Activated gamma-delta T cell (primary cell): ENCODE data around the gene MSL3B.

Experiments used
- DNase-seq: peaks from one replicate; lab custom pipeline; 2025; lab: John Stamatoyannopoulos, UW

Gene MSL3B

DNA sequence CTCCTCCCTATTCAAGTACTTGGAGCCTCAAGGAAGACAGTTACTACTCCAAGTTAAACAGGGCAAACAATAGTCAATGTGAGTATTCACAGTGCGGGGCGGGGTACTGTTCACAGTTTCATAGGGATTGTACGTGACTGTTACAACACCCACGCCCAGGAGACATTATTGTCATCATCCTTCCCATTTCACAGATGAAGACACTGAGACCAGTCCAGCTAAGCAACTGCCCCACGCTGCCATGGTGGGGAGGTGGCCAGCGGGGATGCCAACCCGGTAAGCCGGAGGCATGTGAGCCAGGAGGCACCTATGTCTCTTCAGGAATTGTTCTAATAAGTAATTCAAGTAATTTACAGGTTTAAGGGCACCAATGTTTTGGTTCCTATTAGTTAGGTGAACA is 14.8 kb downstream of the MSL3B start:
- DNase-seq = no peak

DNA sequence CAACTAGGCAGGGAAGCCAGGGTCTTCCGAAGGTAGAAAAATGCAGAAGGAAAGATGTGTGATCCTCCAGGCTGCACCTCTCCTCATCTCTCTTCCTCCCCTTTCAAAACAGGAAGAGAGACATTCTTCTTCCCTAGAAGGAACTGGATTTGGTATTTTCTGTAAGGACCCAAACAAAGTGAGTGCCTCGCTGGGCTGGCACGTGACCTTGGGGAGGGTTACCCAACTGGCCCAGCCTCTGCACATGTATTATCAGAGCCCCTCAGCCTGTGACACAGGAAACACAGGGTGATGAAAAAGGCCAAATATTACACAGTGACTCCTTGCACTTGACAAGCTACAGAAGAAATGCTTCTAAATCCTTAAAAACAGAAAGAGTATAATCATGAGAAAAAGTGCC is 16.1 kb downstream of the MSL3B start:
- no peak for DNase-seq

- DNase-seq = no peak
Measured at GRCh38 chr2:233851169-233851568, 17.0 kb downstream of the MSL3B start.

GRCh38 chr2:233850745-233851144 is 17.4 kb downstream of the MSL3B start:
- DNase-seq = no peak

DNA sequence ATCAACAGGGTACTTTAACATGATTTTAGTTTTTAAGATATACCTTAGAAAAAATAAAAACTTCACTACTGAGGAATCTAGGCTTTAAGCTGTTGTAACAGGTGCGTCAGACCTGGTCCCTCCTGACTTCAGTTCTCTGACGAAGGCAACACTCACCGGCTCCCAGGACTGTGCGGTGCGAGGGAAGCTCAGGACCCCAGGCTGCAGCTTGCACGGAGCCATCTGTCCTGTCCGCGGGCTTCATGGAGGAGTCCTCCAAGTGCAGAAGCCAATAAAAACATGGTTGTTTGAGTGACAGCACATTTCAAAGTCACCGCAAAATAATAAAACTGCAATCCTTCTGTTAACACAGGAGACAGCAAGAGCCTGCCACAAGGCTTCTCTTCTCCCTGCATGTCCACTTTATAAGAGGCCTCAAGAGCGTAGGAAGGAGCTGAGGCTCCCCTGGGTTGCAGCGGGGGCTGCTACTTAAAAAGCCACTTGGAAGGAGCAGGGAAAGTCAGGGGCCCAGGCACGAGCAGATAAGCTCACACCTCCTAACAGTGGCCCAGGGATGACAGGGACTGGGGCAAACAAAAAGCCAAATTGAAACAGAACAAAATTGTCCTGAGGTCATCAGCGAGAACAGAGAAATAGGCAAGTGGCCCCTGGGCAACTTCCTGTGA is 18.4 kb downstream of the MSL3B start:
- no peak for DNase-seq

- DNase-seq = no peak
Measured at GRCh38 chr2:233848276-233848675, 19.9 kb downstream of the MSL3B start.

GRCh38 chr2:233847248-233847898 is 20.8 kb downstream of the MSL3B start:
- no peak for DNase-seq

DNA sequence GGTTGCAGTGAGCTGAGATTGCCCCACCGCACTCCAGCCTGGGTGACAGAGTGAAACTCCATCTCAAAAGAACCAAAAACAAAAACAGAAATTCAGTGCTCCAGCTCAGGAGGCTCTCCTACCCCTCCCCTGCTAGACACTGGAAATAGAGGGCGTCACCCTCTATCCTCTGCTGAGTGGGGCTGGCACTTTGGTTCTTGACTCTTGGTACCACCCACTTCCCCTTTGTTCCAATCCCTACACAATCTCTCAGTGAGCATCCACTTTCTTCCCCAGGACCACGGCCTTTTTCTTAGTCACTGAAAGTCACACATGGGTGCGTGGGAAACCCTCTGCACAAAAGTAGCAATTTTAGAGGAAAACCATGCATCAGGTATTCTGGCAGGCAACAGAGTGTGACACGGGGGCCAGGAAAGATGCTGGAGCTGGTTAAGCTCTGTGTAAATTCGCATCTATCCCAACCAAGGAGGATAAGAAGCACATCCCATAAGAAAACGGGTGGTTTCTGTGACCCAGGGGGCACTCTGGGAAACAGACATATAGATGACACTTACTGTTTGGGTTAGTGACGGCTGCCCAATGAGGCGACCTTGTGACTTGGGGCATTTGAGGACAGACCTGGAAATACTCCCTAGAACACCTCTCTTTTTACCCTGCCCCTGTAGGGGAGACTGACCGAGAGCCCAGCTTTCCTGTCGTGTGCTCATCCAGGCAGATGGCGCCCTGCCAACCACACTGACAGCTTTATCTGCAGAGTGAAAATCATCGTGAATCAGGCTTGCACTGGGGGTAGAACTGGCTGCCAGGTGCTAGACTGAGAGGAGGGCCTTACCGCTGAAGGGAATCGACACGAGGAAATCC is 21.6 kb downstream of the MSL3B start:
- DNase-seq = no peak

DNA sequence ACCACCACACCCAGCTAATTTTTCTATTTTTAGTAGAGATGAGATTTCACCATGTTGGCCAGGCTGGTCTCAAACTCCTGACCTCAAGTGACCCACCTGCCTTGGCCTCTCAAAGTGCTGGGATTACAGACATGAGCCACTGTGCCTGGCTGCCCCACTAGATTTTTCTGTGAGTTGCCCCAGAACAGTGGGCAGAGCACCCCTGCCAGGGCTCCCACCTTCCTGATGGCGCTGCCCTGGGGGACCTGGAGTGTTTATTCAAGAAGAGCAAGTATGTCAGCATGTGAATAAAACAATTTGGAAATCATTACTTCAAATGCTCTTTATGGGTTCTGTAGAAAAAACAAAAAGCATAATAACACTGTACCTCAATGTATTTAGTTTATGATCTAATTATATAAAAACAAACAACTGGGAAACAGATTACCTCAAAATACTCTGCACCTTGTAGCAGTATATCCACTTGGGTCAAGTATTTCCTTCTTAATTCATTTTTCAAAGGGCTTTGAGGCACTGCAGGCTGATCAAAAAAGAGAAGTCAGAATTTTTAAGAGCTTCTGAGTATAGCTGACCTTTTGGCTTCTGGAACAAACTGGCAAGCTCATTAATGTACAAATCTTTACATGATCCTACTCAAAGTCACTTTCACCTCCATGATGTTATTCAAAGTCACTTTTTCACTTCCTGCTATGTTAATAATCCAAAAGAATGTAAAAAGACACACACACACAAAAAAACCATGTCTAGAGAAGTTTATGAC is 22.7 kb downstream of the MSL3B start:
- no peak for DNase-seq

DNA sequence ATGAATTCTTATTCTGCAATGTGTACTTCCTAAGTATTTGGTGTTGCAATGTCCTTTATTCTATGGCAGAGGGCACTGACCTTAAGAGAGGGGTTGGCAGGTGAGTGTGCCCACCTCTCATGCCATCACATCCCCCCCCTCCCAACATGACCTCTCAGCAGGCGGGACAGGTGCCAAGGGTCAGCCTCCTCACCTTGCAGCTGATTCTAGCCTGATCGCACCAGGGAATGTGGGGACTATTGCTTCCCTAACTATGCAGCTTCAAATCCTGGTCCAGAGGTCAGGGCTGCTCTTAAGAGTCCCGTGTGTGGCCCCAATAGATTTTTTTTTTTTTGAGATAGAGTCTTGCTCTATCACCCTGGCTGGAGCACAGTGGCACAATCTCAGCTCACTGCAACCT is 23.4 kb downstream of the MSL3B start:
- no peak for DNase-seq

DNA sequence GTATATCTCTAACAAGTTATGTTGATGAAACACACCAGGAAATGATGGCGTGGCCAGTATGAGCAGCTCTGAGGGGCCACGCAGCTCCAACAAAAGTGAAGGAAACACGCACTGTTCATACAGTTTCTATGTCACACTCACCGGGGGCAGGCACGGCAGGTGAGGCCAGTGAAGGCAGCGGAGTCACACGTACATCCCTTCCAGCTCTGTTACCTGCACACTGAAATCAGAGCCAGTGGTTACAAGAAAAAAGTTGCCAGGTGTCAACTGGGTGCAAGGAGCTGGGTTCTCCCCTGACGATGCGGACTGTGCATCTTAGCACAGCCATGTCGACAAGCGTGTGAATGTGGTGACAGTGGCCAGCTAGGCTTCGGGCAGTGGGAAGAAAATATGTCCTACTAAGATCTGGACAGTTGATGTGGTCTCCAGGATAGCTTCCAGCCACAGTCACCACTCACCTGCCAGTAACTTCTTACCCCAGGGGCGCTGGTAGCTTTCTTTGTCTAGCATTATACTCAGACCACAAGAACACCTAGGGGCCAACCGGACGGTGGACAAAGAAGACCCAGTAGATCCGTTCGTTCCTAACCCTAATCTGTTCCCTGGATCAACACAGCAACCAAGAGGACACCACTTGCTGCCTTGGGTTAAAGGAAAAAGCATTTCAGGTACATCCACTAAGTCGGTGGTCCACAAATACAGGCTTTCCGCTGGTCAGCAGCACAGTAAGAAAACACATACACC is 23.9 kb downstream of the MSL3B start:
- DNase-seq = no peak

DNA sequence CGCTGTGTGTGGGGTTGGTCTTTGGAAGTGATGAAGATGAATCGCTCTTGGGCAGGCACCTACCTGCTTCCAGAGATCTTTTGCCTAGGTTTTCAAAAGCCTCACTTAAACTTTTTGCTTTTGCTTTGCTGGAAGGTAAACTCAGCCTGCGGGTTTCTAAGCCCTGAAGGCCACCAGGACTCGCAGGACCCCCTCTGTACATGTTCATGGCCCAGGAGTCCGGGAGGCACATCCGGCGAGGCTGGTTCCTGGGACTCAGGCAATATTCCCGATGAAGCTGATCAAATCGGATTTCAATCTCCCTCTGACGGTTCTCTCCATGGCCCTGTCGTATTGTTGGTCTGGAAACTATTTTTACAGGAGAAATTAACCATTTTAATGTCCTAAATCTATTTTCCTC is 27.0 kb downstream of the MSL3B start:
- DNase-seq = no peak

DNA sequence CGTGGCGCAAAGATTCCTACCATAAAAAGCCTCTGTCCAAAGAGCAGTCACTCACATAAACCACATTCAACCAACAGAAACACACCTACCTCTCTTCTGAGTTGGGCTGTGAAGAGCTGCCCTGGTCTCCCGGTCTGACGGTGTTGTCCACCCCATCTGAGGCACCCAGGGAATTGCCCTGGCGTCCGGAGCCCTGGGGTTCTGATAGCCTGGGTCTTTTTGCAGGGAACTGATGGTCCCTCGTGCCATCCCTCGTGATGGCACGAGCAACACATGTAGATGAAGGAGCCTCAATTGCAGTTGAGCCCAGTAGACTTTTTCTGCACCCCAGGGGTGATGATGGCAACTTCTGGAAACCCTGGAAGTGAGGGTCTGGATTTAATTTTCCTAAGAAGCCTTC is 27.7 kb downstream of the MSL3B start:
- DNase-seq = no peak

DNA sequence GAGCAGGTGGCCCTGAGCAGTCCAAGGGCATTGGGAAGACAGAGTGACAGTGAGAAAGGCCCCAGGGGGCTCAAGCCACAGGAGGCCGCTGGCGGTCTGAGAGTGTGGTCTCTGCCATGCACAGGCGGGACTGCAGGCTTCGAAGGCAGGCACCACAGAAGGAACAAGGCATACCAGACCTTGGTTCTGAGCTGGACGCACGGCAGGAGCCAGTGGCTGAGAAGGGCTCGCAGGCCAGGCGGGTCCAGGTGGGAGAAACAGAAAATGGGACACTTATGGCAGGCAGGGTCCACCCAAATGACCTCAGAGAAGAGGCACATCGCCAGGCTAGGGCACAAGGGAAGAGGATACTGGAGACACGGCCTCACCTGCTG is 28.8 kb downstream of the MSL3B start:
- no peak for DNase-seq

DNA sequence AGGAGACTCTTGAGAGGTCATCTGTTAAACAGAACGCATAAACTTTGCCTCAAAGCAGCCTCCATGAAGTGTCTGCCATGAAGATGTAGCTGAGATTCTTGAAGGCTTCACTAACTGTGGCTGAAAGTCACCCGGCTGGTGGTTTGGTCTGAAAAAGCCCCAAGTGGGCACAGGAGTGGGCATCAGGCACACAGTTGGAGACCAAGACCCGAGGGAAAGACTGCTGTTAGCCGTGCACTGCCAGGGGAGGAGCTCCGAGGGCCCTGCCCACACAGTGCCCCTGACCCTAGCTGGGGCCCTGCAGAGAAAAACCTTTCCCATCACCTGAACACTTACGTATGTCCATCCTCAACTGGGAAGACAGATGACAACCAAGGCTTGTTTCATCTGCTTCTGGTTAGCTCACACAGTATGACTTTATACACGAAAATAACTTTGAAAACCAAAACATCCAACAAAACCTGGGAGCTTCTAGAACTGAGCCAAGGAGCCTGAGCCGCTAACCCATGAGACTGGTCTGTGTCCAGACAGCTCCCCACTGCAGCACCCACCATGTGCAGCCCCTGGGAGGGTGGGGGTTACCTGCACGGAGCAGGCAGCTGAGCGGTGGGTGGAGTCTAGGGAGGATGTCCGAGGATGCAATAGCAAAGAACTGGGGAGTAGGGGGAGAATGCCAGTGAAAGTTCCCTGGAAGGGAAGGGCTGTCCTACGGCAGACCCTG is 29.3 kb downstream of the MSL3B start:
- DNase-seq = no peak

GRCh38 chr2:233838251-233838650 is 29.9 kb downstream of the MSL3B start:
- no peak for DNase-seq

DNA sequence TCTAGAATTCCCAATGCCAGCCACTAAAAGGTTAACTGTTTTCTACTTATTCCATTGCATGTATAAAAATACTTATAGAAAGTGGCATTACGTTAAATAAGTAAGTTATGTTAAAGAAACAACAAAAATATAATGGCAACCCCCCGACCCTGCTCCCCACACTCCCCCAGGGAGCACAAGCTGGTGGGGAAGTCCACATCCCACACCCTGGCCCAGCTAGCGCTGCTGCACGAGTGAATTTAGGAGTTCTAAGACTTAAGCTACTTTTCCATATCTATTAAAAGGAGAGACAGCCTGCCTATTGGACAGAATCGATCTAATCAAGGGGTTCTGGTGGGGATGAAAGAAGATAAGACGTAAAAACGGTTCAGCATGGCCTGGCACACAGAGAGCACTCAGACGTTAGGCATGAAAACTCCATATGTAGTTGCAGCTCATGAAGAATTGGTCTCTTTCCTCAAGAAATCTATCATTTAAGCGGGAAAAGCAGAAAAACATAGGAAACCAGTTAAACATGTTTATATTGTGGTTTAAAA is 30.4 kb downstream of the MSL3B start:
- no peak for DNase-seq

GRCh38 chr2:233836359-233836758 is 31.8 kb downstream of the MSL3B start:
- DNase-seq = no peak

DNA sequence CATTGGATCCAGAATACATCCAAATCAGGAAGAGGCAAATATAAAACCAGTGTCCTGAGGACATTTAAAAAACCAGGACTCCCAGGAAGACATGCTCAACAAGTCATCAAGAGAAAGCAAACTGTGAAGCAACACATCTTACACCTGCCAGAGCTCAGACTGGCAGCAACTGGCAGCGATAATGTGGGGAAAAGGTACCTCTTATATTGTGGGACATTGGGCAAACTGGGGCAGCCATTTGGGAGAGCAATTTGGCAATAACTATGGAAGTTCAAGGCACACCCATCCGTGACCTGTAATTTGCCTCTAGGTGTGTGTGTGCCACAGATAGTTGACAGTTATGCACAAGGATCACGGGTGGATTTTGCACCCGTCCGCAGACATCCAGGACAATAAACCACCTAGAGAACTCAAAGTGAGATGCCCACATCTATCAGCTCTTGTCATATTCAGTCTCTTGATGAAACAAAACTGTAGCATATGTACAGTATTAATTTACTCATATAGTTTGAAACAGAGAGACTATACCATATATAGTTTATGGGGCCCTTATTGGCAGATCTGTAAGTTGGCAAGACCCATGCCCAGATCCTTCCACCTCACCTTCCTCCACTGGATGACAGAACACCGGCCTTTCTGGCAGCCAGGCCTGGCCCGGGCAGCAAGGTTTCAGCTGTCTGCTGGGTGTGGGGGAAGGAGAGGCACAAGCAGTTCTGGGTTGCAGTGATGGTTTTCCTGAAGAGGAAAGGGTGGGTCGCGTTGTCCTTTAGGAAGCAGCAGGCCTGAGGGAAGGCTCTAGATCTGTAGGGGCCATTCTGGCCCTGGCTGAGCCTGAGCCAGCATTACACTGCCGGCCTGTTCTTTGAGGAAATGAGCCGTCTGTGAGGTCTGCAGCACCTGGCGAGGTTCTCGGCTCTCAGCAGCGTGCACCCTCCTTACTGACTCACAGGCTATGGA is 32.7 kb downstream of the MSL3B start:
- no peak for DNase-seq
